ENCODE data around the gene LPIN1. TPM values are rescaled to one million over a fixed set of nuclear protein-coding genes. Genes with fewer than 3 reads are reported as not detected.

Gene LPIN1
- polyA plus RNA-seq, 1 experiment, result 20.8 TPM

GRCh38 chr2:11750917-11751316 lies 4.5 kb downstream of the LPIN1 start:
- CTCF ChIA-PET, result interaction anchor here (0.6 to 2.6 kb wide), 5 partner anchors 15 to 166 kb away, joined by 3 to 9 read pairs (median 3); no protein-coding TSS in a partner anchor
- POLR2A ChIA-PET, result no interaction called here
- DNase-seq (ENCODE audit: low read depth), result no peak
- H3K27me3 ChIP-seq (ENCODE audit: control insufficient read depth, insufficient read depth, low read length), result no peaks in the 10 kb centered on the region
- no peak overlapping the region for H3K4me3 ChIP-seq (ENCODE audit: low read depth, low read length)
- H3K36me3 ChIP-seq (ENCODE audit: control insufficient read depth, insufficient read depth, low read length), result no peaks in the 10 kb centered on the region
- TF ChIP-seq, protein P1, sequence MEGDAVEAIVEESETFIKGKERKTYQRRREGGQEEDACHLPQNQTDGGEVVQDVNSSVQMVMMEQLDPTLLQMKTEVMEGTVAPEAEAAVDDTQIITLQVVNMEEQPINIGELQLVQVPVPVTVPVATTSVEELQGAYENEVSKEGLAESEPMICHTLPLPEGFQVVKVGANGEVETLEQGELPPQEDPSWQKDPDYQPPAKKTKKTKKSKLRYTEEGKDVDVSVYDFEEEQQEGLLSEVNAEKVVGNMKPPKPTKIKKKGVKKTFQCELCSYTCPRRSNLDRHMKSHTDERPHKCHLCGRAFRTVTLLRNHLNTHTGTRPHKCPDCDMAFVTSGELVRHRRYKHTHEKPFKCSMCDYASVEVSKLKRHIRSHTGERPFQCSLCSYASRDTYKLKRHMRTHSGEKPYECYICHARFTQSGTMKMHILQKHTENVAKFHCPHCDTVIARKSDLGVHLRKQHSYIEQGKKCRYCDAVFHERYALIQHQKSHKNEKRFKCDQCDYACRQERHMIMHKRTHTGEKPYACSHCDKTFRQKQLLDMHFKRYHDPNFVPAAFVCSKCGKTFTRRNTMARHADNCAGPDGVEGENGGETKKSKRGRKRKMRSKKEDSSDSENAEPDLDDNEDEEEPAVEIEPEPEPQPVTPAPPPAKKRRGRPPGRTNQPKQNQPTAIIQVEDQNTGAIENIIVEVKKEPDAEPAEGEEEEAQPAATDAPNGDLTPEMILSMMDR (IDR thresholded peaks at IDR 0.05; ENCODE audit: insufficient read depth, low read depth, low read length), result no peak

- ChIA-PET POLR2A (no interaction called here), CTCF (interaction anchor here (0.6 to 1.7 kb wide), 6 partner anchors 9 to 906 kb away, joined by 3 to 9 read pairs (median 3); no protein-coding TSS in a partner anchor)
- no peaks in the 10 kb centered on the region for H3K36me3 ChIP-seq (ENCODE audit: control insufficient read depth, insufficient read depth, low read length)
- TF ChIP-seq, protein P1 (IDR thresholded peaks at IDR 0.05; ENCODE audit: insufficient read depth, low read depth, low read length), result no peak
- no peak overlapping the region for H3K4me3 ChIP-seq (ENCODE audit: low read depth, low read length)
- DNase-seq (ENCODE audit: low read depth), result no peak
- H3K27me3 ChIP-seq (ENCODE audit: control insufficient read depth, insufficient read depth, low read length), result no peaks in the 10 kb centered on the region
Measured at GRCh38 chr2:11752906-11753305, 6.5 kb downstream of the LPIN1 start.

GRCh38 chr2:11753452-11753885 lies 7.0 kb downstream of the LPIN1 start:
- CTCF ChIA-PET, result interaction anchor here (0.9 to 1.7 kb wide), 5 partner anchors 9 to 66 kb away, joined by 3 to 9 read pairs (median 3); no protein-coding TSS in a partner anchor
- TF ChIP-seq, protein P1 (IDR thresholded peaks at IDR 0.05; ENCODE audit: insufficient read depth, low read depth, low read length), result no peak
- POLR2A ChIA-PET, result no interaction called here

DNA sequence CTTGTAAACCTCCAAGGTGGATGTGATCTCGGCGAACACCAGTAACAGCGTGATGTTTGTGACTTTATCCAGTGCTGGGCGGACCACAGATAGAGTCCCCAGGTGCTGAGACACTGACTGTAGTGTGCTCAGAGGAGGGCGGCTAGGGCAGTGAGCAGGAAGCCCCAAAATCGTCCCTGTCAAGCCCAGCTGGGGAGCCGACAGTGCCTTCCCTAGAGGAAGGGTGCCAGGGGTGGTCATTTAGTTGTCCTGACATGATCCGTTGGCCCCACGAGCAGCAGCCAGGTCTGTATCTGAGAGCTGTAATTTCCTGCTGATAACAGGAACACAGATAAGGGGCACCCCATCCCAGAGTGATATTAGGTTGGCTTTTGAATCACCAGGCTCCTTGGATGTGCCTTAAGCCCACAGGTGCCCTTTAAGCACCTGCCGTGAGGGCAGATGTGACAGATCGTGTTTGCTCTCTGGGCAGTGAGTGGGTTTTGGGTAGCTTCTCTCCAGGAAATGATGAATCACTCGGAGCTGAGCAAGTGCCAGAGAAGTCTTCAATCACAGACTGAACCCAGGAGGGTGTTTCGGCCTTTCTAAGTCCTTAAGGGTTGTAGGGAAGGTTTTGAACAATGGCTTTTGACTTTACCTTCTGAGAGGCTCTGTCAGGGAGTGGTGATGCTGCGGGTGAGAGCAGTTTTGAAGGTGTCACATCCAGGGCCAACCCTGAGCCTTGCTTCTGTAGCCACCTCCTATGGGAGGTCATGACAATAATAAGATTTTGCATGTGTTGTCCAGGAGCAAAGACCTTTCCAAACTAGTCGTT lies 7.7 kb downstream of the LPIN1 start:
- no peak for DNase-seq (ENCODE audit: low read depth)
- ChIA-PET POLR2A (no interaction called here), CTCF (interaction anchor here (0.6 to 1.7 kb wide), 7 partner anchors 24 to 1253 kb away, joined by 3 to 9 read pairs (median 3); no protein-coding TSS in a partner anchor)
- H3K36me3 ChIP-seq (ENCODE audit: control insufficient read depth, insufficient read depth, low read length), result no peaks in the 10 kb centered on the region
- H3K4me3 ChIP-seq (ENCODE audit: low read depth, low read length), result no peak overlapping the region
- H3K27me3 ChIP-seq (ENCODE audit: control insufficient read depth, insufficient read depth, low read length), result no peaks in the 10 kb centered on the region
- TF ChIP-seq, protein P1 (IDR thresholded peaks at IDR 0.05; ENCODE audit: insufficient read depth, low read depth, low read length), result no peak

More at GRCh38 chr2:11753452-11753885, 7.0 kb downstream of the LPIN1 start:
- DNase-seq (ENCODE audit: low read depth), result no peak
- Histone ChIP-seq H3K36me3 (ENCODE audit: control insufficient read depth, insufficient read depth, low read length) (no peaks in the 10 kb centered on the region), H3K27me3 (ENCODE audit: control insufficient read depth, insufficient read depth, low read length) (no peaks in the 10 kb centered on the region), H3K4me3 (ENCODE audit: low read depth, low read length) (no peak overlapping the region)

- POLR2A ChIA-PET, result no interaction called here
- DNase-seq (ENCODE audit: low read depth), result no peak
- TF ChIP-seq, protein P1 (IDR thresholded peaks at IDR 0.05; ENCODE audit: insufficient read depth, low read depth, low read length), result no peak
- Histone ChIP-seq H3K4me3 (ENCODE audit: low read depth, low read length) (no peak overlapping the region), H3K36me3 (ENCODE audit: control insufficient read depth, insufficient read depth, low read length) (no peaks in the 10 kb centered on the region), H3K27me3 (ENCODE audit: control insufficient read depth, insufficient read depth, low read length) (no peaks in the 10 kb centered on the region)
- CTCF ChIA-PET, result interaction anchor here (0.6 to 1.7 kb wide), 5 partner anchors 23 to 1253 kb away, joined by 3 to 4 read pairs (median 3); no protein-coding TSS in a partner anchor
Measured at GRCh38 chr2:11754700-11755015, 8.2 kb downstream of the LPIN1 start.

Measured in BJ (cell line).